Measurements from ENCODE around the gene LRP6. TPM values are rescaled to one million over a fixed set of nuclear protein-coding genes. Genes with fewer than 3 reads are reported as not detected.

LRP6 gene
- total and polyA plus RNA-seq, 2 of the 13 experiments (the other 11 are each of a cell fraction or from before 2014, with no cell fraction given): 33.8 to 42.0 TPM

DNA sequence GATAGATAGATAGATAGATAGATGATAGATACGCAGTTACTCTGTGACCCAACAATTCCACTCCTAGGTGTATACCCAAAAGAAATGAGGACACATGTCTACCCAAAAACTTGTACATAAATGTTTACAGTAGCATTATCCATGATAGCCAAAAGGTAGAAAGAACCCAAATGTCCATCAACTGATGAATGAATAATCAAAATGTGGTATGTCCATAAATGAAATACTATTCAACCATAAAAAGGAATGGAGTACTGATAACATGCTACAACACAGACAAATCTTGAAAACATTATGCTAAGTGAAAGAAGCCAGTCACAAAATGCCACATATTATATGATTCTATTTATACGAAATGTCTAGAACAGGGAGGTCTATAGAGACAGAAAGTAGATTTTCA is 36.1 kb upstream of the LRP6 start (continued):
- TF ChIP-seq ZNF232 (CRISPR knock-in tag; IDR thresholded peaks at IDR 0.05; ENCODE audit: borderline replicate concordance) (no peak), ZNF558 (CRISPR knock-in tag; IDR thresholded peaks at IDR 0.05; ENCODE audit: borderline replicate concordance) (no peak)

DNA sequence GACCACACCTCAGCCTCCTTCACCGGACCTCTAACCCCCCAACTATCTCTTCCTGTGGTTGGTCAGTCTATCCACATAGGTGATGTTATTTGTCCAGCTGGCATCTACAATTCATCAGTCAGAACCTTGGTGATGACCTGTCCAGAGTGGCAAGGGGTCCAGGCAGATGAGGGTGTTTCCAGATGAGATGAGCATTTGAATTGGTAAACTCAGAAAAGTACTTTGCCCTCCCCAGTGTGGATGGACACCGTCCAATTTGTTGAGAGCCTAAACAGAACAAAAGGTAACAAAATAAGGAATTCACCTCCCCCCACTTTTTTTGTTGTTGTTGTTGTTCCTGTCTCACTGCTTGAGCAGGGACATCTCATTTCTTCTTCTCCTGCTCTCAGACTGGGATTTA is 34.3 kb upstream of the LRP6 start:
- no peak for FAIRE-seq
- intact Hi-C loops (cut with micrococcal nuclease; ENCODE audit: unreplicated experiment) (no loop called here), in situ Hi-C loops (cut with HindIII; ENCODE audit: extremely low pct_ligation_motif_present, low pct_unique_long_range_greater_than_20kb) (loop anchor here (25.0 kb wide), 1 partner anchor 739 kb away; no protein-coding TSS in a partner anchor)
- no peak for TF ChIP-seq NFE2L1 (CRISPR knock-in tag; IDR thresholded peaks at IDR 0.05; ENCODE audit: borderline replicate concordance)
- TF ChIP-seq, protein P1, sequence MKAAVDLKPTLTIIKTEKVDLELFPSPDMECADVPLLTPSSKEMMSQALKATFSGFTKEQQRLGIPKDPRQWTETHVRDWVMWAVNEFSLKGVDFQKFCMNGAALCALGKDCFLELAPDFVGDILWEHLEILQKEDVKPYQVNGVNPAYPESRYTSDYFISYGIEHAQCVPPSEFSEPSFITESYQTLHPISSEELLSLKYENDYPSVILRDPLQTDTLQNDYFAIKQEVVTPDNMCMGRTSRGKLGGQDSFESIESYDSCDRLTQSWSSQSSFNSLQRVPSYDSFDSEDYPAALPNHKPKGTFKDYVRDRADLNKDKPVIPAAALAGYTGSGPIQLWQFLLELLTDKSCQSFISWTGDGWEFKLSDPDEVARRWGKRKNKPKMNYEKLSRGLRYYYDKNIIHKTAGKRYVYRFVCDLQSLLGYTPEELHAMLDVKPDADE (CRISPR knock-in tag; IDR thresholded peaks at IDR 0.05): no peak
- TF ChIP-seq, protein P2, sequence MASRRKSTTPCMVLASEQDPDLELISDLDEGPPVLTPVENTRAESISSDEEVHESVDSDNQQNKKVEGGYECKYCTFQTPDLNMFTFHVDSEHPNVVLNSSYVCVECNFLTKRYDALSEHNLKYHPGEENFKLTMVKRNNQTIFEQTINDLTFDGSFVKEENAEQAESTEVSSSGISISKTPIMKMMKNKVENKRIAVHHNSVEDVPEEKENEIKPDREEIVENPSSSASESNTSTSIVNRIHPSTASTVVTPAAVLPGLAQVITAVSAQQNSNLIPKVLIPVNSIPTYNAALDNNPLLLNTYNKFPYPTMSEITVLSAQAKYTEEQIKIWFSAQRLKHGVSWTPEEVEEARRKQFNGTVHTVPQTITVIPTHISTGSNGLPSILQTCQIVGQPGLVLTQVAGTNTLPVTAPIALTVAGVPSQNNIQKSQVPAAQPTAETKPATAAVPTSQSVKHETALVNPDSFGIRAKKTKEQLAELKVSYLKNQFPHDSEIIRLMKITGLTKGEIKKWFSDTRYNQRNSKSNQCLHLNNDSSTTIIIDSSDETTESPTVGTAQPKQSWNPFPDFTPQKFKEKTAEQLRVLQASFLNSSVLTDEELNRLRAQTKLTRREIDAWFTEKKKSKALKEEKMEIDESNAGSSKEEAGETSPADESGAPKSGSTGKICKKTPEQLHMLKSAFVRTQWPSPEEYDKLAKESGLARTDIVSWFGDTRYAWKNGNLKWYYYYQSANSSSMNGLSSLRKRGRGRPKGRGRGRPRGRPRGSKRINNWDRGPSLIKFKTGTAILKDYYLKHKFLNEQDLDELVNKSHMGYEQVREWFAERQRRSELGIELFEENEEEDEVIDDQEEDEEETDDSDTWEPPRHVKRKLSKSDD (CRISPR knock-in tag; IDR thresholded peaks at IDR 0.05; ENCODE audit: low read depth): no peak
- TF ChIP-seq ZNF775 (CRISPR knock-in tag; IDR thresholded peaks at IDR 0.05; ENCODE audit: borderline replicate concordance): no peak
- TF ChIP-seq ZNF350 (CRISPR knock-in tag; IDR thresholded peaks at IDR 0.05; ENCODE audit: borderline replicate concordance, low read depth): no peak
- TF ChIP-seq, protein P3, sequence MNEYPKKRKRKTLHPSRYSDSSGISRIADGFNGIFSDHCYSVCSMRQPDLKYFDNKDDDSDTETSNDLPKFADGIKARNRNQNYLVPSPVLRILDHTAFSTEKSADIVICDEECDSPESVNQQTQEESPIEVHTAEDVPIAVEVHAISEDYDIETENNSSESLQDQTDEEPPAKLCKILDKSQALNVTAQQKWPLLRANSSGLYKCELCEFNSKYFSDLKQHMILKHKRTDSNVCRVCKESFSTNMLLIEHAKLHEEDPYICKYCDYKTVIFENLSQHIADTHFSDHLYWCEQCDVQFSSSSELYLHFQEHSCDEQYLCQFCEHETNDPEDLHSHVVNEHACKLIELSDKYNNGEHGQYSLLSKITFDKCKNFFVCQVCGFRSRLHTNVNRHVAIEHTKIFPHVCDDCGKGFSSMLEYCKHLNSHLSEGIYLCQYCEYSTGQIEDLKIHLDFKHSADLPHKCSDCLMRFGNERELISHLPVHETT (CRISPR knock-in tag; conservative IDR thresholded peaks at IDR 0.05): no peak
- TF ChIP-seq, protein P4, sequence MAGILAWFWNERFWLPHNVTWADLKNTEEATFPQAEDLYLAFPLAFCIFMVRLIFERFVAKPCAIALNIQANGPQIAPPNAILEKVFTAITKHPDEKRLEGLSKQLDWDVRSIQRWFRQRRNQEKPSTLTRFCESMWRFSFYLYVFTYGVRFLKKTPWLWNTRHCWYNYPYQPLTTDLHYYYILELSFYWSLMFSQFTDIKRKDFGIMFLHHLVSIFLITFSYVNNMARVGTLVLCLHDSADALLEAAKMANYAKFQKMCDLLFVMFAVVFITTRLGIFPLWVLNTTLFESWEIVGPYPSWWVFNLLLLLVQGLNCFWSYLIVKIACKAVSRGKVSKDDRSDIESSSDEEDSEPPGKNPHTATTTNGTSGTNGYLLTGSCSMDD (CRISPR knock-in tag; IDR thresholded peaks at IDR 0.05): no peak
- TF ChIP-seq, protein P5, sequence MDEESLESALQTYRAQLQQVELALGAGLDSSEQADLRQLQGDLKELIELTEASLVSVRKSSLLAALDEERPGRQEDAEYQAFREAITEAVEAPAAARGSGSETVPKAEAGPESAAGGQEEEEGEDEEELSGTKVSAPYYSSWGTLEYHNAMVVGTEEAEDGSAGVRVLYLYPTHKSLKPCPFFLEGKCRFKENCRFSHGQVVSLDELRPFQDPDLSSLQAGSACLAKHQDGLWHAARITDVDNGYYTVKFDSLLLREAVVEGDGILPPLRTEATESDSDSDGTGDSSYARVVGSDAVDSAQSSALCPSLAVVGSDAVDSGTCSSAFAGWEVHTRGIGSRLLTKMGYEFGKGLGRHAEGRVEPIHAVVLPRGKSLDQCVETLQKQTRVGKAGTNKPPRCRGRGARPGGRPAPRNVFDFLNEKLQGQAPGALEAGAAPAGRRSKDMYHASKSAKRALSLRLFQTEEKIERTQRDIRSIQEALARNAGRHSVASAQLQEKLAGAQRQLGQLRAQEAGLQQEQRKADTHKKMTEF (CRISPR knock-in tag; IDR thresholded peaks at IDR 0.05): no peak
- TF ChIP-seq, protein P6, sequence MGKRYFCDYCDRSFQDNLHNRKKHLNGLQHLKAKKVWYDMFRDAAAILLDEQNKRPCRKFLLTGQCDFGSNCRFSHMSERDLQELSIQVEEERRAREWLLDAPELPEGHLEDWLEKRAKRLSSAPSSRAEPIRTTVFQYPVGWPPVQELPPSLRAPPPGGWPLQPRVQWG (CRISPR knock-in tag; IDR thresholded peaks at IDR 0.05; ENCODE audit: borderline replicate concordance, low read depth): no peak
- no peak for TF ChIP-seq CBFB (CRISPR knock-in tag; IDR thresholded peaks at IDR 0.05)
- no peak for TF ChIP-seq ZNF3 (CRISPR knock-in tag; IDR thresholded peaks at IDR 0.05)
- TF ChIP-seq, protein P7, sequence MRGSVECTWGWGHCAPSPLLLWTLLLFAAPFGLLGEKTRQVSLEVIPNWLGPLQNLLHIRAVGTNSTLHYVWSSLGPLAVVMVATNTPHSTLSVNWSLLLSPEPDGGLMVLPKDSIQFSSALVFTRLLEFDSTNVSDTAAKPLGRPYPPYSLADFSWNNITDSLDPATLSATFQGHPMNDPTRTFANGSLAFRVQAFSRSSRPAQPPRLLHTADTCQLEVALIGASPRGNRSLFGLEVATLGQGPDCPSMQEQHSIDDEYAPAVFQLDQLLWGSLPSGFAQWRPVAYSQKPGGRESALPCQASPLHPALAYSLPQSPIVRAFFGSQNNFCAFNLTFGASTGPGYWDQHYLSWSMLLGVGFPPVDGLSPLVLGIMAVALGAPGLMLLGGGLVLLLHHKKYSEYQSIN (CRISPR knock-in tag; IDR thresholded peaks at IDR 0.05; ENCODE audit: borderline replicate concordance): no peak

More for the DNA sequence above, 34.3 kb upstream of the LRP6 start:
- ATAC-seq (no peak), DNase-seq (ENCODE audit: low spot score) (no peak)
- Histone ChIP-seq H3K36me3 (replicated peaks in 1 of 2; ENCODE audit: control insufficient read depth in 1 of 2, insufficient read depth in 2 of 2, low read length in 2 of 2) (no peaks in the 10 kb centered on the region), H3K4me3 (replicated peaks in 1 of 3; ENCODE audit: insufficient read depth in 1 of 3, low read depth in 2 of 3, low read length in 3 of 3) (no peak overlapping the region), H3K79me2 (ENCODE audit: insufficient read depth, low read length) (no peaks in the 10 kb centered on the region), H3K9me3 (ENCODE audit: low read length) (no peaks in the 10 kb centered on the region), H3K4me1 (ENCODE audit: insufficient read depth, low read length) (peaks cover 20% of the 10 kb centered on the region), H2AFZ (ENCODE audit: low read length) (no peak overlapping the region), H3K27ac (ENCODE audit: extremely low read length, insufficient read depth, low read length) (no peak overlapping the region), H4K20me1 (ENCODE audit: insufficient read depth, low read length) (no peaks in the 10 kb centered on the region), H3K4me2 (ENCODE audit: low read depth, low read length) (no peak overlapping the region), H3K9ac (ENCODE audit: insufficient read depth, low read depth, low read length) (no peak overlapping the region), H3K27me3 (ENCODE audit: control insufficient read depth in 1 of 2, insufficient read depth in 2 of 2, low read length in 2 of 2) (no peaks in the 10 kb centered on the region)
- BruUV-seq (replicated peaks): no TSS peak
- ChIA-PET POLR2A (no interaction called here), CTCF (ENCODE audit: low intra/inter-chr PET ratio, low total read pairs) (no interaction called here)
- 14% methylated on average over 2 of the region's 2 CpGs for WGBS (ENCODE audit: low lambda C conversion rate)

Measured in HepG2 (cell line).